PC-9 (cell line): ENCODE measurements around the gene SETD6. TPM values are rescaled to one million over a fixed set of nuclear protein-coding genes. Genes with fewer than 3 reads are reported as not detected.
"Not testable (repeated sequence)": the region's sequence is repeated elsewhere in the genome, so short reads cannot be mapped to it uniquely, and the experiment has no call there.

Source experiments
- BruUV-seq: library from RNA; stranded (reverse); fragments of 400-500 nt; replicated peaks from 2 replicates; lab custom pipeline; 2021; lab: Mats Ljungman, UMichigan
- CTCF ChIA-PET: fragments of 300-600 bp; sonication (Branson Sonifier 250); formaldehyde crosslinking; loops from one replicate; lab custom pipeline; 2022; ENCODE audit warnings: antibody characterized with exemption; lab: Charles Lee
- POLR2A ChIA-PET: fragments of 300-600 bp; sonication (Branson Sonifier 250); formaldehyde crosslinking; loops from one replicate; lab custom pipeline; 2022; ENCODE audit warnings: antibody characterized with exemption; ENCODE audit not compliant: unreplicated experiment; lab: Charles Lee
- DNase-seq, 2 experiments: peaks; one replicate each; pipeline versions ENCODE4 v3.0.0 to v3.0.0-alpha.2; 2015 to 2022; ENCODE audit warnings: mixed read lengths in 1 of 2
- H2AFZ ChIP-seq: fragments of 200-600 bp; sonication (generic); 2 replicates; pipeline ENCODE4 v1.8.1; 2017; ENCODE audit warnings: antibody characterized with exemption
- H3F3A ChIP-seq: fragments of 200-600 bp; sonication (generic); 2 replicates; pipeline ENCODE4 v1.8.1; 2017; ENCODE audit warnings: antibody characterized with exemption, mild to moderate bottlenecking, low read depth; ENCODE audit not compliant: insufficient read depth
- H3K27ac ChIP-seq: fragments of 200-600 bp; sonication (generic); 2 replicates; pipeline ENCODE4 v1.6.1; 2016; ENCODE audit warnings: mixed run types
- H3K27me3 ChIP-seq: fragments of 200-600 bp; sonication (generic); 2 replicates; pipeline ENCODE4 v1.6.1; 2016; ENCODE audit warnings: low read depth, mixed run types; ENCODE audit not compliant: insufficient read depth
- H3K36me3 ChIP-seq: fragments of 200-600 bp; sonication (generic); 2 replicates; pipeline ENCODE4 v1.6.1; 2016; ENCODE audit warnings: low read depth, mixed run types
- H3K4me1 ChIP-seq: fragments of 200-600 bp; sonication (generic); replicated peaks from 2 replicates; pipeline ENCODE4 v1.6.1; 2016; ENCODE audit warnings: mixed run types; ENCODE audit not compliant: insufficient read depth
- H3K4me2 ChIP-seq: fragments of 200-600 bp; sonication (generic); 2 replicates; pipeline ENCODE4 v1.6.1; 2017; ENCODE audit warnings: mixed run types
- H3K4me3 ChIP-seq: fragments of 200-600 bp; sonication (generic); 2 replicates; pipeline ENCODE4 v1.6.1; 2016; ENCODE audit warnings: mixed run types
- H3K79me2 ChIP-seq: fragments of 200-600 bp; sonication (generic); 2 replicates; pipeline ENCODE4 v1.6.1; 2017; ENCODE audit warnings: low read depth, mixed run types
- H3K9me2 ChIP-seq: fragments of 200-600 bp; sonication (generic); 2 replicates; pipeline ENCODE4 v1.8.1; 2017; ENCODE audit warnings: mild to moderate bottlenecking; ENCODE audit not compliant: insufficient read depth
- H3K9me3 ChIP-seq: fragments of 200-600 bp; sonication (generic); 2 replicates; pipeline ENCODE4 v1.8.1; 2016; ENCODE audit warnings: low read depth; ENCODE audit not compliant: insufficient read depth
- H4K20me1 ChIP-seq: fragments of 200-600 bp; sonication (generic); 2 replicates; pipeline ENCODE4 v1.8.1; 2017; ENCODE audit not compliant: insufficient read depth
- EZH2 ChIP-seq: fragments of 200-600 bp; sonication (generic); IDR thresholded peaks from 2 replicates; pipeline ENCODE4 v1.8.0; 2017; ENCODE audit warnings: antibody characterized with exemption, low read depth
- intact Hi-C: fragments of 100-400 bp; cut with micrococcal nuclease; formaldehyde crosslinking; loops from one replicate; pipeline ENCODE4 v1.10.0; 2022; ENCODE audit not compliant: unreplicated experiment
- total RNA-seq: library from RNA; stranded (reverse); gene quantifications from 2 replicates; pipeline ENCODE4 v1.2.3, GENCODE V29; 2021
- TF ChIP-seq, protein P1 (sequence below): fragments of 200-600 bp; sonication (generic); conservative IDR thresholded peaks from 2 replicates; pipeline ENCODE4 v1.6.1; 2017; ENCODE audit warnings: mixed run types, antibody characterized with exemption, mild to moderate bottlenecking, moderate library complexity

SETD6 gene
- total RNA-seq, 1 experiment from 2014 or later, result 21.4 TPM

DNA sequence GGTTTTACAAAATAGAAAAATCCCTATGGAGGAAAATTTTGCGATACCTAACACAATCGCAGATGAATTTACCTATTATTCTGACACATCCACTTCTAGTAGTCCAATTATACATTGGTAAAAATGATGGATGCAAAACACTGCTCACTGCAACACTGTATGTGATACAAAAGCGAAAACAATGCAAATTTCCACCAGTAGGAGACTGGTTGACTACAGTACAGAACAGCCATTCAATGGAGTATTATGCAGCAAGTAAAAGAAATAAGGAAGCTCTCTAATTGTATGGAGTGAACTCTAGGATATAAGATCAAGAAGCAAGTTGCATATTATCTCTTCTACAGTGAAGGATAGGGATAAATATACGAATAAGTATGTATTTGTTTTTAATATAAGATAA, 48.5 kb downstream of the SETD6 start:
- Histone ChIP-seq H3K9me2 (no peaks in the 10 kb centered on the region), H3K27ac (peak overlapping the region; percentile 13; the same call in 1 of the 2 replicates), H3F3A (peaks cover 45% of the 10 kb centered on the region), H4K20me1 (peaks cover 63% of the 10 kb centered on the region), H3K9me3 (no peaks in the 10 kb centered on the region), H3K79me2 (peaks cover 36% of the 10 kb centered on the region), H3K4me3 (no peak overlapping the region), H2AFZ (no peak overlapping the region), H3K27me3 (no peaks in the 10 kb centered on the region), H3K4me2 (no peak overlapping the region), H3K36me3 (peaks cover 29% of the 10 kb centered on the region), H3K4me1 (peaks cover 13% of the 10 kb centered on the region)
- ChIA-PET CTCF (interaction anchor here (0.6 kb wide), 1 partner anchor 97 kb away, joined by 4 read pairs; no protein-coding TSS in a partner anchor), POLR2A (no interaction called here)
- intact Hi-C loops, result no loop called here
- no TSS peak for BruUV-seq
- DNase-seq, result no peak
- TF ChIP-seq, protein P1, sequence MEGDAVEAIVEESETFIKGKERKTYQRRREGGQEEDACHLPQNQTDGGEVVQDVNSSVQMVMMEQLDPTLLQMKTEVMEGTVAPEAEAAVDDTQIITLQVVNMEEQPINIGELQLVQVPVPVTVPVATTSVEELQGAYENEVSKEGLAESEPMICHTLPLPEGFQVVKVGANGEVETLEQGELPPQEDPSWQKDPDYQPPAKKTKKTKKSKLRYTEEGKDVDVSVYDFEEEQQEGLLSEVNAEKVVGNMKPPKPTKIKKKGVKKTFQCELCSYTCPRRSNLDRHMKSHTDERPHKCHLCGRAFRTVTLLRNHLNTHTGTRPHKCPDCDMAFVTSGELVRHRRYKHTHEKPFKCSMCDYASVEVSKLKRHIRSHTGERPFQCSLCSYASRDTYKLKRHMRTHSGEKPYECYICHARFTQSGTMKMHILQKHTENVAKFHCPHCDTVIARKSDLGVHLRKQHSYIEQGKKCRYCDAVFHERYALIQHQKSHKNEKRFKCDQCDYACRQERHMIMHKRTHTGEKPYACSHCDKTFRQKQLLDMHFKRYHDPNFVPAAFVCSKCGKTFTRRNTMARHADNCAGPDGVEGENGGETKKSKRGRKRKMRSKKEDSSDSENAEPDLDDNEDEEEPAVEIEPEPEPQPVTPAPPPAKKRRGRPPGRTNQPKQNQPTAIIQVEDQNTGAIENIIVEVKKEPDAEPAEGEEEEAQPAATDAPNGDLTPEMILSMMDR, result no peak
- TF ChIP-seq EZH2, result no peak

DNA sequence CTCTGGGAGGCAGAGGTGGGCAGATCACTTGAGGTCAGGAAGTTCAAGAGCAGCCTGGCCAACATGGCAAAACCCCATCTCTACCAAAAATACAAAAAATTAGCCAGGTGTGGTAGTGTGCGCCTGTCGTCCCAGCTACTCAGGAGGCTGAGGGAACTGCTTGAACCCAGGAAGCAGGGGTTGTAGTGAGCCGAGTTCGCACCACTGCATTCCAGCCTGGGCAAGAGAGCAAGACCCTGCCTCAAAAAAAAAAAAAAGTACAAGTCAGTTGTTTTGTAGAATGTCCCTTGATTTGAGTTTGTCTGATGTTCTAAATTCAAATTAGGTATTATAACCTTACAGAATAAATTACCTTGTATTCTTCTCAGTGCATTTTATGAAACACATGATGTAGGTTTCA, 50.4 kb downstream of the SETD6 start:
- H3K27ac ChIP-seq, H3K27me3 ChIP-seq, H3K9me2 ChIP-seq, H3K9me3 ChIP-seq, H3K4me2 ChIP-seq, H2AFZ ChIP-seq, POLR2A ChIA-PET, H3K4me3 ChIP-seq, DNase-seq, CTCF ChIA-PET, intact Hi-C loops, BruUV-seq: not testable (repeated sequence)
- Histone ChIP-seq H3F3A (peaks cover 59% of the 10 kb centered on the region), H3K36me3 (peaks cover 30% of the 10 kb centered on the region), H4K20me1 (peaks cover 53% of the 10 kb centered on the region), H3K79me2 (peaks cover 31% of the 10 kb centered on the region), H3K4me1 (peaks cover 13% of the 10 kb centered on the region)

Other genes with a start within 250 kb of the SETD6 start
- not detected in 2 replicates for gene PRSS54, start 220.5 kb upstream of the SETD6 start, total RNA-seq
- gene GINS3, start 123.0 kb upstream of the SETD6 start, total RNA-seq, result 11.3 and 12.4 TPM in 2 replicates
- 4.8 and 6.0 TPM in 2 replicates for gene NDRG4, start 15.4 kb upstream of the SETD6 start, total RNA-seq
- 141 and 233 TPM in 2 replicates for gene CNOT1, start 114.3 kb downstream of the SETD6 start, total RNA-seq
- 17.2 and 18.6 TPM in 2 replicates for gene SLC38A7, start 169.3 kb downstream of the SETD6 start, total RNA-seq
- 105 and 125 TPM in 2 replicates for gene GOT2, start 218.8 kb downstream of the SETD6 start, total RNA-seq